Measurements from ENCODE around the gene MRTFA.
"Not testable (repeated sequence)": the region's sequence is repeated elsewhere in the genome, so short reads cannot be mapped to it uniquely, and the experiment has no call there.

The MRTFA gene

GRCh38 chr22:40656651-40657050, 20.1 kb upstream of the MRTFA start:
- DNase-seq, result not testable (repeated sequence)

GRCh38 chr22:40655941-40656340, 19.4 kb upstream of the MRTFA start:
- not testable (repeated sequence) for DNase-seq

GRCh38 chr22:40654522-40655167, 18.1 kb upstream of the MRTFA start:
- DNase-seq, result no peak

GRCh38 chr22:40653361-40653760, 16.8 kb upstream of the MRTFA start:
- DNase-seq, result no peak

GRCh38 chr22:40651563-40652501, 15.3 kb upstream of the MRTFA start:
- peak; percentile 76 for DNase-seq

- no peak for DNase-seq
Measured at GRCh38 chr22:40651057-40651456, 14.5 kb upstream of the MRTFA start.

- no peak for DNase-seq
Measured at GRCh38 chr22:40648386-40648785, 11.9 kb upstream of the MRTFA start.

GRCh38 chr22:40645579-40646197, 9.2 kb upstream of the MRTFA start:
- no peak for DNase-seq

- DNase-seq, result no peak
Measured at GRCh38 chr22:40642316-40642715, 5.8 kb upstream of the MRTFA start.

- DNase-seq, result no peak
Measured at GRCh38 chr22:40641269-40641668, 4.8 kb upstream of the MRTFA start.

- no peak for DNase-seq
Measured at GRCh38 chr22:40638261-40638660, 1.7 kb upstream of the MRTFA start.

GRCh38 chr22:40637183-40638150, 948 bp upstream of the MRTFA start:
- DNase-seq, result peak; percentile 59

- peak; percentile 21 for DNase-seq
Measured at GRCh38 chr22:40635940-40636379, 559 bp downstream of the MRTFA start.

GRCh38 chr22:40635043-40635939, 1.2 kb downstream of the MRTFA start:
- no peak for DNase-seq

- DNase-seq, result no peak
Measured at GRCh38 chr22:40634119-40634903, 2.2 kb downstream of the MRTFA start.

- DNase-seq, result no peak
Measured at GRCh38 chr22:40633036-40633435, 3.5 kb downstream of the MRTFA start.

GRCh38 chr22:40631925-40632324, 4.6 kb downstream of the MRTFA start:
- no peak for DNase-seq

GRCh38 chr22:40628354-40629042, 8.0 kb downstream of the MRTFA start:
- no peak for DNase-seq

- DNase-seq, result no peak
Measured at GRCh38 chr22:40627612-40628011, 8.9 kb downstream of the MRTFA start.

- DNase-seq, result no peak
Measured at GRCh38 chr22:40626851-40627250, 9.7 kb downstream of the MRTFA start.

All from activated CD8-positive, alpha-beta memory T cell treated with anti-CD3 and anti-CD28 coated beads, Interleukin-2, amount 50 U/mL, for 4 hours (primary cell).